H1 (cell line): Measurements from ENCODE around the gene TEX10. TPM values are rescaled to one million over a fixed set of nuclear protein-coding genes. Genes with fewer than 3 reads are reported as not detected.

ENCODE experiments used
- BRCA1 ChIP-seq: IDR thresholded peaks from 2 replicates; pipeline ENCODE4 v1.6.1; 2012; ENCODE audit warnings: low read depth, low read length, improper control_type of control experiment
- EZH2 ChIP-seq: fragments of 200-600 bp; sonication (generic); IDR thresholded peaks from 2 replicates; pipeline ENCODE4 v1.7.1; 2012; ENCODE audit warnings: low read depth, mild to moderate bottlenecking, moderate library complexity, low read length, inconsistent platforms; ENCODE audit not compliant: severe bottlenecking
- JUND ChIP-seq: IDR thresholded peaks from 2 replicates; pipeline ENCODE4 v1.6.1; 2011; ENCODE audit warnings: mild to moderate bottlenecking, improper control_type of control experiment, low read length
- POLR2A ChIP-seq, 2 experiments: IDR thresholded peaks; 1 replicate in 1 of 2; 2 replicates in 1 of 2; pipeline ENCODE4 v1.6.1; 2011; ENCODE audit warnings: low read depth in 2 of 2, low read length in 2 of 2, mild to moderate bottlenecking in 2 of 2; ENCODE audit errors: control extremely low read depth in 1 of 2
- SAP30 ChIP-seq: fragments of 300-600 bp; sonication (generic); IDR thresholded peaks from 2 replicates; pipeline ENCODE4 v1.7.1; 2012; ENCODE audit warnings: low read length, moderate library complexity, mild to moderate bottlenecking, inconsistent platforms; ENCODE audit not compliant: insufficient read depth, insufficient replicate concordance
- polyA plus RNA-seq, 7 experiments: library from polyadenylated mRNA; depleted of rRNA in 3 of 7; stranded (reverse) in 5 of 7; unstranded in 2 of 7; fragments of >200 nt in 5 of 7; fragments of 200-250 nt in 2 of 7; gene quantifications; 1 replicate in 5 of 7; 2 replicates in 1 of 7; 4 replicates in 1 of 7; pipeline versions ENCODE4 v1.2.1 to v1.2.3, GENCODE V29; 2011 to 2013; ENCODE audit warnings: missing spikeins in 2 of 7, mixed read lengths in 2 of 7
- total RNA-seq: library from RNA; stranded (reverse); fragmentation: NEBNext Ultra II Directional; extraction: Animal tissue kit (Norgen Biotek cat#: 25700); gene quantifications from 2 replicates; pipeline ENCODE4 v1.2.1, GENCODE V29; 2021

The TEX10 gene
- total and polyA plus RNA-seq, 2 of the 8 experiments (the other 6 are each of a cell fraction or from before 2014, with no cell fraction given): 46.9 to 81.0 TPM

GRCh38 chr9:100354121-100354800 lies 1.5 kb upstream of the TEX10 start (continued):
- TF ChIP-seq JUND (no peak), POLR2A (IDR thresholded peaks at IDR 0.05; ENCODE audit: control extremely low read depth in 1 of 2, low read depth in 2 of 2, low read length in 2 of 2) (no peak), EZH2 (no peak), BRCA1 (no peak), SAP30 (no peak)
